K562 (cell line): ENCODE data around the gene MBOAT2. TPM values are rescaled to one million over a fixed set of nuclear protein-coding genes. Genes with fewer than 3 reads are reported as not detected.

Experiments used
- ARID1B ChIP-seq: fragments of 450-650 bp; IDR thresholded peaks from 2 replicates; pipeline ENCODE4 v1.6.1; 2016; ENCODE audit warnings: antibody characterized with exemption, mild to moderate bottlenecking, inconsistent platforms
- ASH1L ChIP-seq: fragments of 450-650 bp; IDR thresholded peaks from 2 replicates; pipeline ENCODE4 v1.6.1; 2018; ENCODE audit warnings: borderline replicate concordance, mild to moderate bottlenecking, low read depth; ENCODE audit not compliant: partially characterized antibody
- BRD9 ChIP-seq: fragments of 450-650 bp; IDR thresholded peaks from 2 replicates; pipeline ENCODE4 v1.6.1; 2018; ENCODE audit warnings: low read depth; ENCODE audit not compliant: partially characterized antibody
- CTBP1 ChIP-seq: fragments of 450-650 bp; IDR thresholded peaks from 2 replicates; pipeline ENCODE4 v1.6.1; 2016; ENCODE audit warnings: borderline replicate concordance
- EHMT2 ChIP-seq: fragments of 450-650 bp; IDR thresholded peaks from 2 replicates; pipeline ENCODE4 v1.6.1; 2018; ENCODE audit warnings: antibody characterized with exemption
- FOXJ2 ChIP-seq: fragments of 200-800 bp; sonication (Bioruptor generic); IDR thresholded peaks from 2 replicates; pipeline ENCODE4 v1.6.1; 2016; ENCODE audit warnings: missing genetic modification characterization, missing compliant biosample characterization
- FOXK2 ChIP-seq, 2 experiments: fragments of 450-650 bp; IDR thresholded peaks in 1 of 2; conservative IDR thresholded peaks in 1 of 2; 2 replicates each; pipeline ENCODE4 v1.6.1; 2016; ENCODE audit warnings: low read depth in 2 of 2, mild to moderate bottlenecking in 1 of 2
- KLF1 ChIP-seq: fragments of 450-650 bp; IDR thresholded peaks from 2 replicates; pipeline ENCODE4 v1.6.1; 2016; ENCODE audit warnings: missing genetic modification characterization, missing compliant biosample characterization
- PHF20 ChIP-seq: fragments of 450-650 bp; IDR thresholded peaks from 2 replicates; pipeline ENCODE4 v1.6.1; 2018; ENCODE audit not compliant: partially characterized antibody
- POLR2AphosphoS2 ChIP-seq: IDR thresholded peaks from 2 replicates; pipeline ENCODE4 v1.6.1; 2012; ENCODE audit warnings: low read length, improper control_type of control experiment
- SLC30A9 ChIP-seq: fragments of 250-450 bp; sonication (Bioruptor Pico); IDR thresholded peaks from 2 replicates; pipeline ENCODE4 v1.8.0; 2022; ENCODE audit warnings: mild to moderate bottlenecking, moderate library complexity
- SNIP1 ChIP-seq: fragments of 450-650 bp; IDR thresholded peaks from 2 replicates; pipeline ENCODE4 v1.7.1; 2017; ENCODE audit warnings: low read depth, mild to moderate bottlenecking
- YY1 ChIP-seq, 3 experiments: IDR thresholded peaks; 2 replicates each; pipeline ENCODE4 v1.6.1; 2011; ENCODE audit warnings: low read length in 2 of 3, mild to moderate bottlenecking in 2 of 3, moderate library complexity in 2 of 3, borderline replicate concordance in 1 of 3, control low read depth in 1 of 3, low read depth in 1 of 3; ENCODE audit not compliant: insufficient read depth in 3 of 3, insufficient replicate concordance in 2 of 3, control insufficient read depth in 1 of 3, insufficient read length in 1 of 3; ENCODE audit errors: extremely low read depth in 1 of 3
- ZFPM2 ChIP-seq: fragments of 250-450 bp; sonication (Bioruptor Pico); IDR thresholded peaks from 2 replicates; pipeline ENCODE4 v1.5.1; 2022; ENCODE audit warnings: mild to moderate bottlenecking
- ZNF695 ChIP-seq: fragments of 450-650 bp; formaldehyde crosslinking; IDR thresholded peaks from 2 replicates; pipeline ENCODE4 v1.4.0; 2020; ENCODE audit warnings: mild to moderate bottlenecking, moderate library complexity
- polyA plus RNA-seq, 8 experiments: library from polyadenylated mRNA; depleted of rRNA in 4 of 8; stranded (reverse) in 5 of 8; unstranded in 3 of 8; fragments of >200 nt; fragmentation: Nextera tagmentation in 2 of 8; fragmentation: Illumina TruSeq in 1 of 8; extraction: Ambion mirVana in 2 of 8; extraction: Trizol in 1 of 8; gene quantifications; 2 replicates each; pipeline versions ENCODE4 v1.2.1 to v1.2.3, GENCODE V29; 2011 to 2014; ENCODE audit warnings: inconsistent platforms in 1 of 8, missing spikeins in 1 of 8
- total RNA-seq, 7 experiments: library from RNA; depleted of rRNA in 6 of 7; stranded (reverse); fragments of >200 nt in 6 of 7; fragmentation: Illumina TruSeq in 2 of 7; extraction: Trizol in 2 of 7; gene quantifications; 2 replicates each; pipeline versions ENCODE4 v1.2.1 to v1.2.3, GENCODE V29; 2011 to 2021; ENCODE audit warnings: low replicate concordance in 1 of 7
- TF ChIP-seq, protein P1 (sequence below): sonication (generic); formaldehyde crosslinking; IDR thresholded peaks from 2 replicates; pipeline ENCODE4 v1.8.1; 2023; ENCODE audit warnings: missing genetic modification reagents, mild to moderate bottlenecking, borderline replicate concordance
- TF ChIP-seq, protein P2 (sequence below), 2 experiments: fragments of 450-650 bp; IDR thresholded peaks; 2 replicates each; pipeline ENCODE4 v1.6.1; 2016
- TF ChIP-seq, protein P3 (sequence below): fragments of 150-350 bp; IDR thresholded peaks from 2 replicates; pipeline ENCODE4 v1.6.1; 2014; ENCODE audit warnings: low read depth, mild to moderate bottlenecking, low read length, borderline replicate concordance

Gene MBOAT2
- total and polyA plus RNA-seq, 9 of the 15 experiments (the other 6 are each of a cell fraction or from before 2014, with no cell fraction given), result 8.4 to 122 (median 27.6) TPM

DNA sequence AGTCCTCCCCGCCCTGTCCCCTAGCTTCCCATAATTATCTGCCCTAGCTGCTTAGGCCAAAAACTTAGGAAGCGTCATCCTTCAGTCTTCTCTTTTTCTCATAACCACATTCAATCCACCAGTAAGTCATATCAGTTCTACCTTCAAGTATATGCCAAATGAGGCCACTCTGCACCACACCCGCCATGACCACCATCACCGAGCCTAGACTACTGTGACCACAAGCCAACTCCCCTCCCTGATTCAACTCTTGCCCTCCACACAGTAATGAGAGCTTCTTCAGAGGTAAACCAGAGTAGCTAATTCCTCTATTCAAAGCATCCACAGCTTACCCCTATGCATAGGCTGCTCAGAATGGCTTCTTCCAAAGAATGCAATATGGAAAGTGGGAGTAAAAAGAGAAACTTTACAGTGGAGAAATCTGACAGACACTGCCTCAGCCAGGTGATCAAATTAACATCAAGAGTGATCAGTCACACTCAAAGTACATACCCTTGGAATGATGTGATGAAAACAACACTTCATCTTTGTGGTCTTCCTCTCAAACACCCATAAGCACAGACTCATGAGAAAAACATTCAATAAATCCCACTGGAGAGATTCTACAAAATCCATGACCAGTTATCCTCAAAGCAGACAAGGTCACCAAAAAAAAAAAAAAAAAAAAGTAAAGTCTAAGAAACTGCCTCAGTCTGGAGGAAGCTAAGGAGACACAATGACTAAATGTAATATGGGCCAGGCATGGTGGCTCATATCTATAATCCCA lies 17.7 kb downstream of the MBOAT2 start (continued):
- TF ChIP-seq, protein P1, sequence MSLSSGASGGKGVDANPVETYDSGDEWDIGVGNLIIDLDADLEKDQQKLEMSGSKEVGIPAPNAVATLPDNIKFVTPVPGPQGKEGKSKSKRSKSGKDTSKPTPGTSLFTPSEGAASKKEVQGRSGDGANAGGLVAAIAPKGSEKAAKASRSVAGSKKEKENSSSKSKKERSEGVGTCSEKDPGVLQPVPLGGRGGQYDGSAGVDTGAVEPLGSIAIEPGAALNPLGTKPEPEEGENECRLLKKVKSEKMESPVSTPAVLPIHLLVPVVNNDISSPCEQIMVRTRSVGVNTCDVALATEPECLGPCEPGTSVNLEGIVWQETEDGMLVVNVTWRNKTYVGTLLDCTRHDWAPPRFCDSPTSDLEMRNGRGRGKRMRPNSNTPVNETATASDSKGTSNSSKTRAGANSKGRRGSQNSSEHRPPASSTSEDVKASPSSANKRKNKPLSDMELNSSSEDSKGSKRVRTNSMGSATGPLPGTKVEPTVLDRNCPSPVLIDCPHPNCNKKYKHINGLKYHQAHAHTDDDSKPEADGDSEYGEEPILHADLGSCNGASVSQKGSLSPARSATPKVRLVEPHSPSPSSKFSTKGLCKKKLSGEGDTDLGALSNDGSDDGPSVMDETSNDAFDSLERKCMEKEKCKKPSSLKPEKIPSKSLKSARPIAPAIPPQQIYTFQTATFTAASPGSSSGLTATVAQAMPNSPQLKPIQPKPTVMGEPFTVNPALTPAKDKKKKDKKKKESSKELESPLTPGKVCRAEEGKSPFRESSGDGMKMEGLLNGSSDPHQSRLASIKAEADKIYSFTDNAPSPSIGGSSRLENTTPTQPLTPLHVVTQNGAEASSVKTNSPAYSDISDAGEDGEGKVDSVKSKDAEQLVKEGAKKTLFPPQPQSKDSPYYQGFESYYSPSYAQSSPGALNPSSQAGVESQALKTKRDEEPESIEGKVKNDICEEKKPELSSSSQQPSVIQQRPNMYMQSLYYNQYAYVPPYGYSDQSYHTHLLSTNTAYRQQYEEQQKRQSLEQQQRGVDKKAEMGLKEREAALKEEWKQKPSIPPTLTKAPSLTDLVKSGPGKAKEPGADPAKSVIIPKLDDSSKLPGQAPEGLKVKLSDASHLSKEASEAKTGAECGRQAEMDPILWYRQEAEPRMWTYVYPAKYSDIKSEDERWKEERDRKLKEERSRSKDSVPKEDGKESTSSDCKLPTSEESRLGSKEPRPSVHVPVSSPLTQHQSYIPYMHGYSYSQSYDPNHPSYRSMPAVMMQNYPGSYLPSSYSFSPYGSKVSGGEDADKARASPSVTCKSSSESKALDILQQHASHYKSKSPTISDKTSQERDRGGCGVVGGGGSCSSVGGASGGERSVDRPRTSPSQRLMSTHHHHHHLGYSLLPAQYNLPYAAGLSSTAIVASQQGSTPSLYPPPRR (CRISPR knock-in tag), result no peak
- TF ChIP-seq PHF20, result no peak
- TF ChIP-seq, protein P2, sequence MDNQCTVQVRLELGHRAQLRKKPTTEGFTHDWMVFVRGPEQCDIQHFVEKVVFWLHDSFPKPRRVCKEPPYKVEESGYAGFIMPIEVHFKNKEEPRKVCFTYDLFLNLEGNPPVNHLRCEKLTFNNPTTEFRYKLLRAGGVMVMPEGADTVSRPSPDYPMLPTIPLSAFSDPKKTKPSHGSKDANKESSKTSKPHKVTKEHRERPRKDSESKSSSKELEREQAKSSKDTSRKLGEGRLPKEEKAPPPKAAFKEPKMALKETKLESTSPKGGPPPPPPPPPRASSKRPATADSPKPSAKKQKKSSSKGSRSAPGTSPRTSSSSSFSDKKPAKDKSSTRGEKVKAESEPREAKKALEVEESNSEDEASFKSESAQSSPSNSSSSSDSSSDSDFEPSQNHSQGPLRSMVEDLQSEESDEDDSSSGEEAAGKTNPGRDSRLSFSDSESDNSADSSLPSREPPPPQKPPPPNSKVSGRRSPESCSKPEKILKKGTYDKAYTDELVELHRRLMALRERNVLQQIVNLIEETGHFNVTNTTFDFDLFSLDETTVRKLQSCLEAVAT (IDR thresholded peaks at IDR 0.05), result peak; percentile 15 to 82; a peak in 2 of 4 replicates
- no peak for TF ChIP-seq SNIP1
- peak in 1 of 3 experiments; percentile 66 for TF ChIP-seq YY1 (IDR thresholded peaks at IDR 0.05; ENCODE audit: borderline replicate concordance in 1 of 3, control insufficient read depth in 1 of 3, extremely low read depth in 1 of 3, insufficient read depth in 3 of 3, insufficient read length in 1 of 3, insufficient replicate concordance in 2 of 3, low read depth in 1 of 3, low read length in 2 of 3)
- 0 out of 2 replicates have a peak, but pooled peaks have one; percentile 14 for TF ChIP-seq CTBP1
- no peak for TF ChIP-seq ZNF695 (CRISPR knock-in tag)
- TF ChIP-seq ARID1B, result peak; percentile 23
- peak; percentile 29 for TF ChIP-seq BRD9
- no peak for TF ChIP-seq POLR2AphosphoS2
- TF ChIP-seq EHMT2, result peak; percentile 82
- peak; percentile 12 for TF ChIP-seq ASH1L
- no peak for TF ChIP-seq FOXJ2
- TF ChIP-seq SLC30A9 (CRISPR knock-in tag), result no peak
- no peak for TF ChIP-seq ZFPM2 (CRISPR knock-in tag)
- no peak for TF ChIP-seq KLF1 (tag)
- peak in 1 of 2 experiments; percentile 19; a peak in 1 of 4 replicates for TF ChIP-seq FOXK2 (conservative IDR thresholded peaks at IDR 0.05 in 1 of 2, IDR thresholded peaks at IDR 0.05 in 1 of 2; ENCODE audit: low read depth in 2 of 2)
- TF ChIP-seq, protein P3, sequence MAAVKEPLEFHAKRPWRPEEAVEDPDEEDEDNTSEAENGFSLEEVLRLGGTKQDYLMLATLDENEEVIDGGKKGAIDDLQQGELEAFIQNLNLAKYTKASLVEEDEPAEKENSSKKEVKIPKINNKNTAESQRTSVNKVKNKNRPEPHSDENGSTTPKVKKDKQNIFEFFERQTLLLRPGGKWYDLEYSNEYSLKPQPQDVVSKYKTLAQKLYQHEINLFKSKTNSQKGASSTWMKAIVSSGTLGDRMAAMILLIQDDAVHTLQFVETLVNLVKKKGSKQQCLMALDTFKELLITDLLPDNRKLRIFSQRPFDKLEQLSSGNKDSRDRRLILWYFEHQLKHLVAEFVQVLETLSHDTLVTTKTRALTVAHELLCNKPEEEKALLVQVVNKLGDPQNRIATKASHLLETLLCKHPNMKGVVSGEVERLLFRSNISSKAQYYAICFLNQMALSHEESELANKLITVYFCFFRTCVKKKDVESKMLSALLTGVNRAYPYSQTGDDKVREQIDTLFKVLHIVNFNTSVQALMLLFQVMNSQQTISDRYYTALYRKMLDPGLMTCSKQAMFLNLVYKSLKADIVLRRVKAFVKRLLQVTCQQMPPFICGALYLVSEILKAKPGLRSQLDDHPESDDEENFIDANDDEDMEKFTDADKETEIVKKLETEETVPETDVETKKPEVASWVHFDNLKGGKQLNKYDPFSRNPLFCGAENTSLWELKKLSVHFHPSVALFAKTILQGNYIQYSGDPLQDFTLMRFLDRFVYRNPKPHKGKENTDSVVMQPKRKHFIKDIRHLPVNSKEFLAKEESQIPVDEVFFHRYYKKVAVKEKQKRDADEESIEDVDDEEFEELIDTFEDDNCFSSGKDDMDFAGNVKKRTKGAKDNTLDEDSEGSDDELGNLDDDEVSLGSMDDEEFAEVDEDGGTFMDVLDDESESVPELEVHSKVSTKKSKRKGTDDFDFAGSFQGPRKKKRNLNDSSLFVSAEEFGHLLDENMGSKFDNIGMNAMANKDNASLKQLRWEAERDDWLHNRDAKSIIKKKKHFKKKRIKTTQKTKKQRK, result no peak
